Endothelial cell of umbilical vein (primary cell): ENCODE measurements around the gene L2HGDH.

ENCODE experiments used
- EZH2 ChIP-seq: IDR thresholded peaks from 2 replicates; pipeline ENCODE4 v1.6.1; 2012; ENCODE audit warnings: borderline replicate concordance, low read depth, mild to moderate bottlenecking, moderate library complexity, low read length, inconsistent platforms; ENCODE audit not compliant: severe bottlenecking
- POLR2A ChIP-seq: IDR thresholded peaks from 2 replicates; pipeline ENCODE4 v1.6.1; 2012; ENCODE audit warnings: low read depth, mild to moderate bottlenecking, control low read depth, low read length
- POLR2AphosphoS5 ChIP-seq: IDR thresholded peaks from 2 replicates; pipeline ENCODE4 v1.6.1; 2012; ENCODE audit warnings: low read depth, mild to moderate bottlenecking, control low read depth, low read length, moderate library complexity; ENCODE audit not compliant: insufficient read depth
- TF ChIP-seq, protein P1 (sequence below), 2 donors: IDR thresholded peaks; 1 replicate in 1 of 2; 2 replicates in 1 of 2; pipeline ENCODE4 v1.5.1; 2011; ENCODE audit warnings: low read length in 2 of 2, mild to moderate bottlenecking in 2 of 2, moderate library complexity in 2 of 2, control low read depth in 1 of 2, inconsistent platforms in 1 of 2, low read depth in 1 of 2; ENCODE audit not compliant: insufficient read depth in 1 of 2; ENCODE audit errors: extremely low read depth in 1 of 2

DNA sequence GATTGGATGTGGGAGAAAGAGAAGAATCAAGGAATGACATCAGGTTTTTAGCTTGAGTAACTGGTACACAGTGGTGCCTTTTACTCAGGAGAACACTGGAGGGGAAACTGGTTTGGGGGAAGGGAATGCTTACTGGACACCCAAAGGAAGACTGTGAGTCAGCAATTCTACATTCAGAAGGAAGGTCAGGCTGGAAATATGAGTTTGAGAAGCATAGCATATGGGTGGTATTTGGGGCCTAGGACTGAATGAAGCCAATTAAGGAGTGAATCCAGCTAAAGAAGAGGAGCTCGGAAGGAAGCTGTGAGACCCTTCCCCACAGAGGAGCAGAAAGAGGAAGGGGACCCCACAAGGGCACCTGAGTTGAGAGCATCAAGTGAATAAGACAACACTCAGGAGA is 35.5 kb upstream of the L2HGDH start:
- TF ChIP-seq, protein P1, sequence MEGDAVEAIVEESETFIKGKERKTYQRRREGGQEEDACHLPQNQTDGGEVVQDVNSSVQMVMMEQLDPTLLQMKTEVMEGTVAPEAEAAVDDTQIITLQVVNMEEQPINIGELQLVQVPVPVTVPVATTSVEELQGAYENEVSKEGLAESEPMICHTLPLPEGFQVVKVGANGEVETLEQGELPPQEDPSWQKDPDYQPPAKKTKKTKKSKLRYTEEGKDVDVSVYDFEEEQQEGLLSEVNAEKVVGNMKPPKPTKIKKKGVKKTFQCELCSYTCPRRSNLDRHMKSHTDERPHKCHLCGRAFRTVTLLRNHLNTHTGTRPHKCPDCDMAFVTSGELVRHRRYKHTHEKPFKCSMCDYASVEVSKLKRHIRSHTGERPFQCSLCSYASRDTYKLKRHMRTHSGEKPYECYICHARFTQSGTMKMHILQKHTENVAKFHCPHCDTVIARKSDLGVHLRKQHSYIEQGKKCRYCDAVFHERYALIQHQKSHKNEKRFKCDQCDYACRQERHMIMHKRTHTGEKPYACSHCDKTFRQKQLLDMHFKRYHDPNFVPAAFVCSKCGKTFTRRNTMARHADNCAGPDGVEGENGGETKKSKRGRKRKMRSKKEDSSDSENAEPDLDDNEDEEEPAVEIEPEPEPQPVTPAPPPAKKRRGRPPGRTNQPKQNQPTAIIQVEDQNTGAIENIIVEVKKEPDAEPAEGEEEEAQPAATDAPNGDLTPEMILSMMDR (IDR thresholded peaks at IDR 0.05; ENCODE audit: extremely low read depth in 1 of 2, insufficient read depth in 1 of 2, low read depth in 1 of 2, low read length in 2 of 2), result no peak
- no peak for TF ChIP-seq POLR2AphosphoS5
- no peak for TF ChIP-seq POLR2A
- no peak for TF ChIP-seq EZH2
